ENCODE results near the gene SLC9A3. TPM values are rescaled to one million over a fixed set of nuclear protein-coding genes. Genes with fewer than 3 reads are reported as not detected.

SLC9A3 gene
- total RNA-seq, 1 experiment from 2014 or later: 1.9 TPM

DNA sequence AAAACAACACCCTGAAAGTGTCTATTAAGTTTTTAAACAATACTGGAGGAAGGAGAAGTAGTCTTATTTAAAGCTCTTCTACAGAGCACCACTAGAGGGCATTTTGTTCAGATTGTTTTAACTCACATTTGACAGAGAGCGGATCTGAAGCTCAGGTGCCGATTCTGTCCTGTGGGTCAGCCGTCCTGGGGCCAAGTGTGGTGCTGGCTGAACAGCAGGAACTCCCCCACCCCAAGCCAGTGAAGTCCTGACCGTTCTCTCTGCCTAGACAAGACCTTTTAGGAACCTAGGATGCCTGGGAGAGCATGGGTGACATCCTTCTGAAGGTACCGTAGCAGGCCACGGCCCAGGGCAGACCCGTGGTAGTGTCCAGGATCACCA lies 77.4 kb downstream of the SLC9A3 start:
- TF ChIP-seq EZH2 (IDR thresholded peaks at IDR 0.05; ENCODE audit: borderline replicate concordance, low read depth, low read length, poor library complexity, severe bottlenecking): no peak
- TF ChIP-seq, protein P1, sequence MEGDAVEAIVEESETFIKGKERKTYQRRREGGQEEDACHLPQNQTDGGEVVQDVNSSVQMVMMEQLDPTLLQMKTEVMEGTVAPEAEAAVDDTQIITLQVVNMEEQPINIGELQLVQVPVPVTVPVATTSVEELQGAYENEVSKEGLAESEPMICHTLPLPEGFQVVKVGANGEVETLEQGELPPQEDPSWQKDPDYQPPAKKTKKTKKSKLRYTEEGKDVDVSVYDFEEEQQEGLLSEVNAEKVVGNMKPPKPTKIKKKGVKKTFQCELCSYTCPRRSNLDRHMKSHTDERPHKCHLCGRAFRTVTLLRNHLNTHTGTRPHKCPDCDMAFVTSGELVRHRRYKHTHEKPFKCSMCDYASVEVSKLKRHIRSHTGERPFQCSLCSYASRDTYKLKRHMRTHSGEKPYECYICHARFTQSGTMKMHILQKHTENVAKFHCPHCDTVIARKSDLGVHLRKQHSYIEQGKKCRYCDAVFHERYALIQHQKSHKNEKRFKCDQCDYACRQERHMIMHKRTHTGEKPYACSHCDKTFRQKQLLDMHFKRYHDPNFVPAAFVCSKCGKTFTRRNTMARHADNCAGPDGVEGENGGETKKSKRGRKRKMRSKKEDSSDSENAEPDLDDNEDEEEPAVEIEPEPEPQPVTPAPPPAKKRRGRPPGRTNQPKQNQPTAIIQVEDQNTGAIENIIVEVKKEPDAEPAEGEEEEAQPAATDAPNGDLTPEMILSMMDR (conservative IDR thresholded peaks at IDR 0.05; ENCODE audit: low read depth, low read length): peak; percentile 70
- Histone ChIP-seq H3K36me3 (ENCODE audit: insufficient read depth, low read length, poor library complexity, severe bottlenecking) (peaks cover 54% of the 10 kb centered on the region), H3K4me3 (ENCODE audit: low read depth, low read length, poor library complexity, severe bottlenecking) (no peak overlapping the region), H3K9me3 (ENCODE audit: low read depth, low read length, poor library complexity, severe bottlenecking) (peaks cover 4% of the 10 kb centered on the region), H3K27ac (ENCODE audit: low read depth, low read length, poor library complexity, severe bottlenecking) (no peak overlapping the region), H3K4me1 (ENCODE audit: insufficient read depth, low read length, poor library complexity, severe bottlenecking) (peaks cover 9% of the 10 kb centered on the region), H3K27me3 (replicated peaks; ENCODE audit: insufficient read depth, low read depth, low read length, poor library complexity) (no peaks in the 10 kb centered on the region)
- POLR2A ChIA-PET (ENCODE audit: low non-redundant PET): interaction anchor here (0.7 kb wide), 2 partner anchors 24 to 93 kb away, joined by 3 to 9 read pairs; no protein-coding TSS in a partner anchor
- no TSS peak for BruUV-seq (replicated peaks)
- CTCF ChIA-PET: interaction anchor here (0.7 to 1.0 kb wide), 4 partner anchors 25 to 722 kb away, joined by 3 to 5 read pairs (median 4); no protein-coding TSS in a partner anchor
- intact Hi-C loops (cut with micrococcal nuclease; ENCODE audit: unreplicated experiment): no loop called here
- peak; percentile 46 for DNase-seq (ENCODE audit: low spot score)

GRCh38 chr5:446066-446882 lies 78.0 kb downstream of the SLC9A3 start:
- CTCF ChIA-PET: interaction anchor here (0.7 to 1.0 kb wide), 3 partner anchors 258 to 723 kb away, joined by 3 to 4 read pairs (median 3); no protein-coding TSS in a partner anchor
- H3K4me3 ChIP-seq (ENCODE audit: low read depth, low read length, poor library complexity, severe bottlenecking): no peak overlapping the region
- no TSS peak for BruUV-seq (replicated peaks)
- POLR2A ChIA-PET (ENCODE audit: low non-redundant PET): interaction anchor here (0.7 kb wide), 2 partner anchors 24 to 93 kb away, joined by 3 to 9 read pairs; no protein-coding TSS in a partner anchor
- H3K36me3 ChIP-seq (ENCODE audit: insufficient read depth, low read length, poor library complexity, severe bottlenecking): peaks cover 48% of the 10 kb centered on the region
- H3K27me3 ChIP-seq (replicated peaks; ENCODE audit: insufficient read depth, low read depth, low read length, poor library complexity): no peaks in the 10 kb centered on the region
- intact Hi-C loops (cut with micrococcal nuclease; ENCODE audit: unreplicated experiment): no loop called here
- no peak for TF ChIP-seq EZH2 (IDR thresholded peaks at IDR 0.05; ENCODE audit: borderline replicate concordance, low read depth, low read length, poor library complexity, severe bottlenecking)
- TF ChIP-seq, protein P1 (conservative IDR thresholded peaks at IDR 0.05; ENCODE audit: low read depth, low read length): no peak
- H3K4me1 ChIP-seq (ENCODE audit: insufficient read depth, low read length, poor library complexity, severe bottlenecking): peaks cover 9% of the 10 kb centered on the region
- DNase-seq (ENCODE audit: low spot score): no peak
- H3K27ac ChIP-seq (ENCODE audit: low read depth, low read length, poor library complexity, severe bottlenecking): no peak overlapping the region
- no peaks in the 10 kb centered on the region for H3K9me3 ChIP-seq (ENCODE audit: low read depth, low read length, poor library complexity, severe bottlenecking)

DNA sequence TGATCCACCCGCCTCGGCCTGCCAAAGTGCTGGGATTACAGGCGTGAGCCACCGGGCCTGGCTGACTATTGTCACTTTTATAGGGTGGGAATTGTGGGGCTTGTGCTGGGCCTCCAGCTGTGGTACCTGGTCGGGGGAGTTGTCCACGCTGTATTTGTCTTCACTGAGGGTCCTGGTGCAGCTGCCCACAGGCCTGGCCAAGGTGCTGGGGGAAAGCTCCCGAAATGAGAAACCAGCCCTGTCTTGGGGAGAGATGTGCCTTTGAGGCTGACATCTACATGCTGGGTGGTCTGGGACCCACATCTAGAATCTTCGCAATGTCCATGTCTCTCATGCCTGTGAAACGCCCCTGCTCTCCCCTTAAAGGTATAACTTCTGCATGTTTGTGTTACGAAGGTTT lies 78.7 kb downstream of the SLC9A3 start:
- no TSS peak for BruUV-seq (replicated peaks)
- H3K9me3 ChIP-seq (ENCODE audit: low read depth, low read length, poor library complexity, severe bottlenecking): no peaks in the 10 kb centered on the region
- intact Hi-C loops (cut with micrococcal nuclease; ENCODE audit: unreplicated experiment): no loop called here
- H3K36me3 ChIP-seq (ENCODE audit: insufficient read depth, low read length, poor library complexity, severe bottlenecking): peaks cover 41% of the 10 kb centered on the region
- H3K4me1 ChIP-seq (ENCODE audit: insufficient read depth, low read length, poor library complexity, severe bottlenecking): peaks cover 9% of the 10 kb centered on the region
- no peak for DNase-seq (ENCODE audit: low spot score)
- TF ChIP-seq, protein P1 (conservative IDR thresholded peaks at IDR 0.05; ENCODE audit: low read depth, low read length): no peak
- no peak for TF ChIP-seq EZH2 (IDR thresholded peaks at IDR 0.05; ENCODE audit: borderline replicate concordance, low read depth, low read length, poor library complexity, severe bottlenecking)
- ChIA-PET POLR2A (ENCODE audit: low non-redundant PET) (no interaction called here), CTCF (interaction anchor here (0.7 kb wide), 1 partner anchor 15 kb away, joined by 5 read pairs; no protein-coding TSS in a partner anchor)
- no peak overlapping the region for H3K4me3 ChIP-seq (ENCODE audit: low read depth, low read length, poor library complexity, severe bottlenecking)
- no peak overlapping the region for H3K27ac ChIP-seq (ENCODE audit: low read depth, low read length, poor library complexity, severe bottlenecking)
- H3K27me3 ChIP-seq (replicated peaks; ENCODE audit: insufficient read depth, low read depth, low read length, poor library complexity): no peaks in the 10 kb centered on the region

All from A673 (cell line).